T-cell (primary cell): ENCODE measurements around the gene PRKCZ. TPM values are rescaled to one million over a fixed set of nuclear protein-coding genes. Genes with fewer than 3 reads are reported as not detected.

ENCODE experiments used
- ATAC-seq, 4 experiments: fragments of 200-7000 bp in 3 of 4; fragments of 150-1000 bp in 1 of 4; cut with Tn5 transposase; replicated peaks in 1 of 4; 1 replicate in 3 of 4; 2 replicates in 1 of 4; pipeline ENCODE4 v1.10.0; 2021; ENCODE audit warnings: moderate library complexity in 3 of 4, mild to moderate bottlenecking in 2 of 4, moderate number of reproducible peaks in 1 of 4
- CTCF ChIA-PET, 2 donors: fragments of 300-600 bp; sonication (Branson Sonifier 250); formaldehyde crosslinking; loops; one replicate each; lab custom pipeline; 2022; ENCODE audit warnings: antibody characterized with exemption in 2 of 2; lab: Charles Lee
- POLR2A ChIA-PET, 2 donors: fragments of 300-600 bp; sonication (Branson Sonifier 250); formaldehyde crosslinking; loops; one replicate each; lab custom pipeline; 2022; ENCODE audit warnings: antibody characterized with exemption in 2 of 2; lab: Charles Lee
- DNase-seq, 35 experiments: peaks; one replicate each; pipeline versions ENCODE4 v3.0.0 to v3.0.0-alpha.2; 2013 to 2023
- H3K27ac ChIP-seq: one replicate; pipeline ENCODE4 v1.5.1; 2013; ENCODE audit warnings: low read length
- H3K27me3 ChIP-seq, 2 experiments: replicated peaks in 1 of 2; 1 replicate in 1 of 2; 2 replicates in 1 of 2; pipeline versions ENCODE4 v1.6.1 to v1.7.0; 2013; ENCODE audit warnings: low read length in 1 of 2, mixed read lengths in 1 of 2; ENCODE audit not compliant: control insufficient read depth in 2 of 2, insufficient read depth in 2 of 2; ENCODE audit errors: extremely low read depth in 1 of 2
- H3K36me3 ChIP-seq, 2 donors: 1 replicate in 1 of 2; 2 replicates in 1 of 2; pipeline versions ENCODE4 v1.6.1 to v1.7.0; 2013; ENCODE audit warnings: low read length in 1 of 2; ENCODE audit not compliant: control insufficient read depth in 2 of 2, insufficient read depth in 1 of 2; ENCODE audit errors: extremely low read depth in 1 of 2
- H3K4me1 ChIP-seq, 2 experiments: 1 replicate in 1 of 2; 2 replicates in 1 of 2; pipeline versions ENCODE4 v1.6.1 to v1.7.0; 2013; ENCODE audit warnings: low read length in 2 of 2, mixed read lengths in 1 of 2; ENCODE audit not compliant: insufficient read depth in 2 of 2, control insufficient read depth in 1 of 2; ENCODE audit errors: extremely low read depth in 1 of 2
- H3K4me3 ChIP-seq, 2 donors: 1 replicate in 1 of 2; 2 replicates in 1 of 2; pipeline versions ENCODE4 v1.5.1 to v1.7.0; 2013; ENCODE audit warnings: mild to moderate bottlenecking in 2 of 2, low read length in 1 of 2, moderate library complexity in 1 of 2; ENCODE audit not compliant: control insufficient read depth in 1 of 2; ENCODE audit errors: extremely low read depth in 1 of 2
- H3K9me3 ChIP-seq: 2 replicates; pipeline ENCODE4 v1.7.0; 2013
- H3K27ac Mint-ChIP-seq, 2 donors: one replicate each; pipeline ENCODE4 v1.8.0; 2020 to 2021; ENCODE audit warnings: mild to moderate bottlenecking in 2 of 2, mixed read lengths in 2 of 2
- H3K27me3 Mint-ChIP-seq, 2 donors: one replicate each; pipeline ENCODE4 v1.8.0; 2021 to 2022; ENCODE audit warnings: mixed read lengths in 2 of 2
- H3K36me3 Mint-ChIP-seq: one replicate; pipeline ENCODE4 v1.8.0; 2021; ENCODE audit warnings: mixed read lengths
- H3K4me1 Mint-ChIP-seq, 3 donors: one replicate each; pipeline ENCODE4 v1.8.0; 2020 to 2022; ENCODE audit warnings: mixed read lengths in 3 of 3, mild to moderate bottlenecking in 1 of 3
- H3K4me3 Mint-ChIP-seq, 3 donors: one replicate each; pipeline ENCODE4 v1.8.0; 2020 to 2022; ENCODE audit warnings: mild to moderate bottlenecking in 3 of 3, mixed read lengths in 3 of 3, moderate library complexity in 3 of 3
- H3K9me3 Mint-ChIP-seq, 3 donors: one replicate each; pipeline ENCODE4 v1.8.0; 2020 to 2022; ENCODE audit warnings: mixed read lengths in 3 of 3
- WGBS: methylation state at CpG from one replicate; pipeline ENCODE4 v1.1.5; 2013; ENCODE audit warnings: missing lambda C conversion rate; ENCODE audit not compliant: insufficient coverage; 5-methylcytosine and 5-hydroxymethylcytosine counted together
- total RNA-seq, 35 experiments: library from RNA in 6 of 35; stranded (reverse) in 6 of 35; fragments of 120-200 nt in 1 of 35; gene quantifications; one replicate each; pipeline versions ENCODE4 v1.2.1 to v1.2.4 and lab custom pipeline; 2013 to 2026

The PRKCZ gene
- total RNA-seq, 5 donors from 2014 or later (not counting 1 experiment from before 2014, with no cell fraction given): 27.5 to 36.9 (median 31.0) TPM

- ChIA-PET POLR2A (no interaction called here), CTCF (no interaction called here)
- Mint-ChIP-seq H3K9me3 (no peaks in the 10 kb centered on the region), H3K27ac (no peak overlapping the region), H3K4me1 (peaks cover 19 to 25% (median 22%) of the 10 kb centered on the region in 3 donors), H3K4me3 (peak overlapping the region in 1 of 3 donors; percentile 49), H3K27me3 (peaks cover 0 to 3% of the 10 kb centered on the region in 2 donors), H3K36me3 (peaks cover 2% of the 10 kb centered on the region)
- no peak overlapping the region for H3K4me3 ChIP-seq
- 91% methylated on average over 5 of the region's 12 CpGs for WGBS
- peaks cover 4 to 9% of the 10 kb centered on the region in 2 donors for H3K36me3 ChIP-seq
- H3K4me1 ChIP-seq: peaks cover 0 to 24% of the 10 kb centered on the region in 2 experiments
- ATAC-seq: no peak
- H3K27me3 ChIP-seq: peaks cover 0 to 10% of the 10 kb centered on the region in 2 experiments
- no peaks in the 10 kb centered on the region for H3K9me3 ChIP-seq
- H3K27ac ChIP-seq: no peak overlapping the region
- DNase-seq: no peak
Observed at GRCh38 chr1:2053784-2054376, 3.7 kb downstream of the PRKCZ start.

- peaks cover 0 to 18% of the 10 kb centered on the region in 2 experiments for H3K4me1 ChIP-seq
- ChIA-PET CTCF (no interaction called here), POLR2A (no interaction called here)
- ATAC-seq (no peak), DNase-seq (no peak)
- no peak overlapping the region for H3K4me3 ChIP-seq
- Mint-ChIP-seq H3K4me3 (no peak overlapping the region), H3K36me3 (peaks cover 2% of the 10 kb centered on the region), H3K27me3 (no peaks in the 10 kb centered on the region), H3K4me1 (peaks cover 13 to 19% (median 16%) of the 10 kb centered on the region in 3 donors), H3K27ac (no peak overlapping the region), H3K9me3 (no peaks in the 10 kb centered on the region)
- no peak overlapping the region for H3K27ac ChIP-seq
- H3K9me3 ChIP-seq: no peaks in the 10 kb centered on the region
- H3K36me3 ChIP-seq: peaks cover 4 to 11% of the 10 kb centered on the region in 2 donors
- WGBS: 95% methylated on average over 7 of the region's 22 CpGs
- peaks cover 0 to 3% of the 10 kb centered on the region in 2 experiments for H3K27me3 ChIP-seq
Observed at GRCh38 chr1:2054560-2054959, 4.3 kb downstream of the PRKCZ start.

- Histone ChIP-seq H3K27me3 (no peaks in the 10 kb centered on the region), H3K27ac (no peak overlapping the region), H3K9me3 (no peaks in the 10 kb centered on the region), H3K36me3 (peaks cover 4 to 20% of the 10 kb centered on the region in 2 donors), H3K4me1 (peaks cover 0 to 11% of the 10 kb centered on the region in 2 experiments), H3K4me3 (no peak overlapping the region)
- DNase-seq (no peak), ATAC-seq (no peak)
- Mint-ChIP-seq H3K4me3 (no peak overlapping the region), H3K9me3 (no peaks in the 10 kb centered on the region), H3K36me3 (peaks cover 2% of the 10 kb centered on the region), H3K27ac (no peak overlapping the region), H3K27me3 (no peaks in the 10 kb centered on the region), H3K4me1 (peaks cover 13 to 19% (median 16%) of the 10 kb centered on the region in 3 donors)
- ChIA-PET POLR2A (no interaction called here), CTCF (no interaction called here)
- 92% methylated on average over 25 of the region's 29 CpGs for WGBS
Observed at GRCh38 chr1:2055911-2056575, 5.8 kb downstream of the PRKCZ start.

DNA sequence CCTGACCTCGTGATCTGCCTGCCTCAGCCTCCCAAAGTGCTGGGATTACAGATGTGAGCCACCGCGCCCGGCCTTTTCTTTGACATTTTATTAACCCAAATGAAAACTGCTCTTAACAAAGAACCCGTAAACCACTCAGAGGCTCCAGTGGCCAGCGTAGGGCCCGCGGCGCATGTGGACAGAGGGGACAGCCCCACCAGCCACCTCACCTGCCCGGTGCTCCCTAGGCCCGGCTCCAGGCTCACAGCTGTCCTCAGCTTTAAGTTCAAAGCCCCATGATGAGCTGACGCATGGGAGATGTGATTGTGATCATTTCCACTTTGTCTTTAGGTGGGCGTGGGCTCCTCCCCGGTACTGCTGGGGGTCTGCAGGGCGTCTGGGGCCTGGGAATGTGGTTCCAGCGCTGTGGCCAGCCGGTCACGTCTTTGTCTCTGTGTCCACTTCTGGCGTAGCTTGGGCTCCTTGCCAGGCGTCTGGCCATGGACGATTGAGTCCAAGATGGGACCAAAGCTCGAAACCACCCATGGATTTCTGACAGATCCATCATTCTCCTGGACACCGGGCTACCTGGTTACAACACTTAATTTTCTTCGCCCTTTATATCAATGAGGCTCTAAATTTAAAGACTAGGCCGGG lies 6.9 kb downstream of the PRKCZ start:
- Histone ChIP-seq H3K4me3 (no peak overlapping the region), H3K4me1 (peaks cover 0 to under 1% of the 10 kb centered on the region in 2 experiments), H3K36me3 (peaks cover 4 to 24% of the 10 kb centered on the region in 2 donors), H3K27ac (no peak overlapping the region), H3K9me3 (no peaks in the 10 kb centered on the region), H3K27me3 (no peaks in the 10 kb centered on the region)
- Mint-ChIP-seq H3K4me3 (no peak overlapping the region), H3K9me3 (no peaks in the 10 kb centered on the region), H3K4me1 (peaks cover 12 to 13% (median 12%) of the 10 kb centered on the region in 3 donors), H3K27ac (no peak overlapping the region), H3K36me3 (peaks cover 7% of the 10 kb centered on the region), H3K27me3 (no peaks in the 10 kb centered on the region)
- ChIA-PET CTCF (no interaction called here), POLR2A (no interaction called here)
- DNase-seq (no peak), ATAC-seq (no peak)
- 94% methylated on average over 22 of the region's 25 CpGs for WGBS

DNA sequence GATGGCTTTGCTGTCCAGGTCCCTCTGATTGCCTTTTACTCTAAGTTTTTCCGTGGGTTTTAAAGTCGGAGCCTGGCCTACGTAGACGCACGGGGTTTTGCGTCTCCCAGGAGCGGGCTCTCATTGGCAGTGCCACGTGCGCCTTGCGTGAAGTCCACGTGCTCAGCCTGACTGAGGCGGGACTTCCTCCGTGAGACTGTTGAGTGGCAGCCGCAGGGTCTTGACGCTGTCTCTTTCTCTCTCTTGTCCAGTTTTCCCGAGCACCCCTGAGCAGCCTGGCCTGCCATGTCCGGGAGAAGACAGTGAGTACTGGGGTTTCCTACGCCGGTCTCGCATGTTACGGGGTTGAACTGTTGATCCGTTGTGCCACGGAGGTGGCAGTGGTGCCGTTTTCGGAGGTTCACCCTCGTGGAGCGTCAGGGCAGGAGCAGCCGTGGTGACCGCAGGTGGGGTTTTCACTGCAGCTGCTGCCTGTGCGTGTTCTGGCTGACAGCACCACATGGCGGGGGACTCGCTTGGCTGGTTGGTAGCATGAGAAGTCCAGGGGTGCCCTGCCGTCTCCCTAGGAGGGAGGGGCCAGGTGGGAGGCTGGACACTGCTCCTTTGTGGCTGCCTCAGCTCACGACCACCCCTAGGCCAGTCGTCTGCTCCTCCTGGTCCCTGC lies 9.2 kb downstream of the PRKCZ start:
- Mint-ChIP-seq H3K27me3 (no peaks in the 10 kb centered on the region), H3K4me3 (no peak overlapping the region), H3K4me1 (no peaks in the 10 kb centered on the region), H3K9me3 (no peaks in the 10 kb centered on the region), H3K27ac (no peak overlapping the region), H3K36me3 (peaks cover 27% of the 10 kb centered on the region)
- no peak for ATAC-seq
- Histone ChIP-seq H3K27ac (no peak overlapping the region), H3K36me3 (peaks cover 8 to 24% of the 10 kb centered on the region in 2 donors), H3K4me1 (no peaks in the 10 kb centered on the region), H3K4me3 (no peak overlapping the region), H3K27me3 (no peaks in the 10 kb centered on the region), H3K9me3 (no peaks in the 10 kb centered on the region)
- ChIA-PET POLR2A (no interaction called here), CTCF (interaction anchor here in 1 of 2 donors (0.6 kb wide), 1 partner anchor 12 kb away, joined by 3 read pairs; no protein-coding TSS in a partner anchor)
- DNase-seq: no peak
- 94% methylated on average over 31 of the region's 35 CpGs for whole genome bisulfite sequencing

GRCh38 chr1:2060072-2060471 lies 9.9 kb downstream of the PRKCZ start:
- Mint-ChIP-seq H3K27me3 (no peaks in the 10 kb centered on the region), H3K27ac (no peak overlapping the region)

More at GRCh38 chr1:2060072-2060471, 9.9 kb downstream of the PRKCZ start:
- Histone ChIP-seq H3K9me3 (no peaks in the 10 kb centered on the region), H3K4me3 (no peak overlapping the region), H3K4me1 (no peaks in the 10 kb centered on the region), H3K27me3 (no peaks in the 10 kb centered on the region), H3K36me3 (peaks cover 8 to 24% of the 10 kb centered on the region in 2 donors), H3K27ac (no peak overlapping the region)
- Mint-ChIP-seq H3K9me3 (peaks cover 0 to 2% (median 0%) of the 10 kb centered on the region in 3 donors), H3K4me3 (no peak overlapping the region), H3K4me1 (no peaks in the 10 kb centered on the region), H3K36me3 (peaks cover 32% of the 10 kb centered on the region)
- no peak for DNase-seq
- WGBS: 96% methylated on average over 6 of the region's 15 CpGs
- CTCF ChIA-PET: interaction anchor here in 1 of 2 donors (0.6 kb wide), 1 partner anchor 13 kb away, joined by 3 read pairs; no protein-coding TSS in a partner anchor
- no peak for ATAC-seq
- POLR2A ChIA-PET: no interaction called here
